ENCODE data around the gene GRIN2A. TPM values are rescaled to one million over a fixed set of nuclear protein-coding genes. Genes with fewer than 3 reads are reported as not detected.

Gene GRIN2A
- total and polyA plus RNA-seq, 2 of the 13 experiments (the other 11 are each of a cell fraction or from before 2014, with no cell fraction given): not detected

DNA sequence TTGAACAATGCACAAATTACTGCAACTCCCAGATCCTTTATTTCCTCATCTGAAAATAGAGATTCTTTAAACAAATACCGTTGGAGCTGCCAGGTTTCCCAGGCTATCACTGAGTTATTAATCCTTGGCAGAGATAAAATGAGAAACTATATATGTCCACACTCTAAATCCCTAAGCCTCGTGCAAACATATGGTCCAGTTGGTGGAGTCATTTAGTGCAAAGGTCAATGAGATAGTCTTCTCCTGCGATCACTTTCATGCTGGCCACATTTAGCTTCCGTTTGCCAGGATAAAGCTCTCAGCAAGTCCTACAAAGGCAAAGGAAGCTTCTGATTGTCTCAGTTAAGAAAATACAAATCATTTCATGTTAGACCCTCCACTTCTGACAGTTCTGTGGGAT lies 11.0 kb downstream of the GRIN2A start (continued):
- TF ChIP-seq ETV5 (CRISPR knock-in tag; IDR thresholded peaks at IDR 0.05; ENCODE audit: borderline replicate concordance): peak; percentile 47; the same call in 1 of the 2 replicates
- TF ChIP-seq, protein P1, sequence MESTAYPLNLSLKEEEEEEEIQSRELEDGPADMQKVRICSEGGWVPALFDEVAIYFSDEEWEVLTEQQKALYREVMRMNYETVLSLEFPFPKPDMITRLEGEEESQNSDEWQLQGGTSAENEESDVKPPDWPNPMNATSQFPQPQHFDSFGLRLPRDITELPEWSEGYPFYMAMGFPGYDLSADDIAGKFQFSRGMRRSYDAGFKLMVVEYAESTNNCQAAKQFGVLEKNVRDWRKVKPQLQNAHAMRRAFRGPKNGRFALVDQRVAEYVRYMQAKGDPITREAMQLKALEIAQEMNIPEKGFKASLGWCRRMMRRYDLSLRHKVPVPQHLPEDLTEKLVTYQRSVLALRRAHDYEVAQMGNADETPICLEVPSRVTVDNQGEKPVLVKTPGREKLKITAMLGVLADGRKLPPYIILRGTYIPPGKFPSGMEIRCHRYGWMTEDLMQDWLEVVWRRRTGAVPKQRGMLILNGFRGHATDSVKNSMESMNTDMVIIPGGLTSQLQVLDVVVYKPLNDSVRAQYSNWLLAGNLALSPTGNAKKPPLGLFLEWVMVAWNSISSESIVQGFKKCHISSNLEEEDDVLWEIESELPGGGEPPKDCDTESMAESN (CRISPR knock-in tag; conservative IDR thresholded peaks at IDR 0.05): no peak
- peak; percentile 64 for TF ChIP-seq NR2F6 (IDR thresholded peaks at IDR 0.05)
- TF ChIP-seq NR2F6 (CRISPR knock-in tag; IDR thresholded peaks at IDR 0.05): 0 out of 2 replicates have a peak, but pooled peaks have one; percentile 46
- TF ChIP-seq HMG20B (CRISPR knock-in tag; conservative IDR thresholded peaks at IDR 0.05): 0 out of 2 replicates have a peak, but pooled peaks have one; percentile 52
- 0 out of 2 replicates have a peak, but pooled peaks have one; percentile 10 for TF ChIP-seq SAP130 (CRISPR knock-in tag; IDR thresholded peaks at IDR 0.05; ENCODE audit: low read depth)
- no peak for TF ChIP-seq SOX13 (IDR thresholded peaks at IDR 0.05)
- peak in 1 of 2 experiments; percentile 42; a peak in 2 of 4 replicates for TF ChIP-seq SOX13 (CRISPR knock-in tag; conservative IDR thresholded peaks at IDR 0.05 in 1 of 2, IDR thresholded peaks at IDR 0.05 in 1 of 2)
- no peak for TF ChIP-seq DNMT3B (CRISPR knock-in tag; conservative IDR thresholded peaks at IDR 0.05)
- TF ChIP-seq SIX1 (CRISPR knock-in tag; IDR thresholded peaks at IDR 0.05; ENCODE audit: borderline replicate concordance): peak; percentile 23; the same call in 1 of the 2 replicates
- TF ChIP-seq PPARG (CRISPR knock-in tag; conservative IDR thresholded peaks at IDR 0.05): peak; percentile 86
- TF ChIP-seq ZNF644 (CRISPR knock-in tag; IDR thresholded peaks at IDR 0.05; ENCODE audit: low read depth): peak; percentile 96
- no peak for TF ChIP-seq ZNF570 (CRISPR knock-in tag; IDR thresholded peaks at IDR 0.05; ENCODE audit: borderline replicate concordance)
- peak; percentile 65; the same call in 1 of the 2 replicates for TF ChIP-seq EHMT2 (IDR thresholded peaks at IDR 0.05; ENCODE audit: borderline replicate concordance, low read depth, low read length)
- peak; percentile 32; the same call in 1 of the 2 replicates for TF ChIP-seq RXRB (CRISPR knock-in tag; IDR thresholded peaks at IDR 0.05; ENCODE audit: borderline replicate concordance)
- TF ChIP-seq HNF4G (IDR thresholded peaks at IDR 0.05; ENCODE audit: borderline replicate concordance, low read depth, low read length): peak; percentile 47; the same call in 1 of the 2 replicates
- no peak for TF ChIP-seq HNF4G (CRISPR knock-in tag; IDR thresholded peaks at IDR 0.05; ENCODE audit: borderline replicate concordance, low read depth)
- 0 out of 2 replicates have a peak, but pooled peaks have one; percentile 33 for TF ChIP-seq MIER2 (CRISPR knock-in tag; IDR thresholded peaks at IDR 0.05)
- no peak for TF ChIP-seq RCOR2 (CRISPR knock-in tag; IDR thresholded peaks at IDR 0.05)
- 0 out of 2 replicates have a peak, but pooled peaks have one; percentile 4 for TF ChIP-seq FOXA3 (CRISPR knock-in tag; IDR thresholded peaks at IDR 0.05)
- TF ChIP-seq, protein P2, sequence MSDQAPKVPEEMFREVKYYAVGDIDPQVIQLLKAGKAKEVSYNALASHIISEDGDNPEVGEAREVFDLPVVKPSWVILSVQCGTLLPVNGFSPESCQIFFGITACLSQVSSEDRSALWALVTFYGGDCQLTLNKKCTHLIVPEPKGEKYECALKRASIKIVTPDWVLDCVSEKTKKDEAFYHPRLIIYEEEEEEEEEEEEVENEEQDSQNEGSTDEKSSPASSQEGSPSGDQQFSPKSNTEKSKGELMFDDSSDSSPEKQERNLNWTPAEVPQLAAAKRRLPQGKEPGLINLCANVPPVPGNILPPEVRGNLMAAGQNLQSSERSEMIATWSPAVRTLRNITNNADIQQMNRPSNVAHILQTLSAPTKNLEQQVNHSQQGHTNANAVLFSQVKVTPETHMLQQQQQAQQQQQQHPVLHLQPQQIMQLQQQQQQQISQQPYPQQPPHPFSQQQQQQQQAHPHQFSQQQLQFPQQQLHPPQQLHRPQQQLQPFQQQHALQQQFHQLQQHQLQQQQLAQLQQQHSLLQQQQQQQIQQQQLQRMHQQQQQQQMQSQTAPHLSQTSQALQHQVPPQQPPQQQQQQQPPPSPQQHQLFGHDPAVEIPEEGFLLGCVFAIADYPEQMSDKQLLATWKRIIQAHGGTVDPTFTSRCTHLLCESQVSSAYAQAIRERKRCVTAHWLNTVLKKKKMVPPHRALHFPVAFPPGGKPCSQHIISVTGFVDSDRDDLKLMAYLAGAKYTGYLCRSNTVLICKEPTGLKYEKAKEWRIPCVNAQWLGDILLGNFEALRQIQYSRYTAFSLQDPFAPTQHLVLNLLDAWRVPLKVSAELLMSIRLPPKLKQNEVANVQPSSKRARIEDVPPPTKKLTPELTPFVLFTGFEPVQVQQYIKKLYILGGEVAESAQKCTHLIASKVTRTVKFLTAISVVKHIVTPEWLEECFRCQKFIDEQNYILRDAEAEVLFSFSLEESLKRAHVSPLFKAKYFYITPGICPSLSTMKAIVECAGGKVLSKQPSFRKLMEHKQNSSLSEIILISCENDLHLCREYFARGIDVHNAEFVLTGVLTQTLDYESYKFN (CRISPR knock-in tag; conservative IDR thresholded peaks at IDR 0.05): 0 out of 2 replicates have a peak, but pooled peaks have one; percentile 31
- peak; percentile 69 for TF ChIP-seq HHEX (CRISPR knock-in tag; IDR thresholded peaks at IDR 0.05)
- no peak for TF ChIP-seq FOXA1 (IDR thresholded peaks at IDR 0.05)
- peak; percentile 48 for TF ChIP-seq FOXA1 (CRISPR knock-in tag; IDR thresholded peaks at IDR 0.05)
- 0 out of 2 replicates have a peak, but pooled peaks have one; percentile 23 for TF ChIP-seq GATAD2A (CRISPR knock-in tag; IDR thresholded peaks at IDR 0.05)
- TF ChIP-seq ZKSCAN8 (CRISPR knock-in tag; IDR thresholded peaks at IDR 0.05; ENCODE audit: borderline replicate concordance): no peak

Measured in HepG2 (cell line).